Measurements from ENCODE around the gene WWOX. TPM values are rescaled to one million over a fixed set of nuclear protein-coding genes. Genes with fewer than 3 reads are reported as not detected.

The WWOX gene
- total RNA-seq, 3 donors from 2014 or later (not counting 1 experiment from before 2014, with no cell fraction given) = 21.0 to 29.8 (median 27.0) TPM

DNA sequence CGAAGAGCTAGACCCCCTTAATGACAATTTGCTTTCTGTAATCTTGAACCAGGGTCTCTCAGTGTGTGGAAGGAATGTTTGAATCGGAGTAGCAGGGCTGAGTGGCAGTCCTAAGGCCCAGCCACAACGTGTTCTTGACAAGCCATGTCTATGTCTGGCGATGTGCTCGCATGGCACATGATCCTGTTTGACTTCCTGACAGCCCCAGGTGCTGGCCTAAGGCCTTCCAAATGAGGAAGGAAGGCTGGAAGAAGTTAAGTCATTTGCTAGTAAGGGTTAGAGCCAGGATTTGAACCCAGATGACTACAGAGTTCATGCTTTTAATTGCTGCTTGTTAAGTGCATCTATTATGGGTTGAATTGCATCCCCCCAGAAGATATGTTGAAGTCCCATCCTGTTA, 1014.4 kb downstream of the WWOX start:
- no peak overlapping the region for H3K27ac Mint-ChIP-seq
- intact Hi-C loops (cut with micrococcal nuclease) = no loop called here
- Histone ChIP-seq H3K36me3 (ENCODE audit: control insufficient read depth, insufficient read depth, low read length) (no peaks in the 10 kb centered on the region), H3K4me1 (ENCODE audit: control insufficient read depth, insufficient read depth, low read length) (no peaks in the 10 kb centered on the region), H3K4me3 (ENCODE audit: low read length) (no peak overlapping the region), H3K9me3 (ENCODE audit: control insufficient read depth, insufficient read depth, low read length) (peaks cover 2% of the 10 kb centered on the region), H3K27me3 (ENCODE audit: control insufficient read depth, insufficient read depth, low read length) (no peaks in the 10 kb centered on the region), H3K27ac (ENCODE audit: low read length) (no peak overlapping the region)
- 80% methylated on average over 5 of the region's 5 CpGs for WGBS (ENCODE audit: insufficient coverage)
- no peak overlapping the region for H3K4me3 Mint-ChIP-seq
- DNase-seq (no peak), ATAC-seq (no peak)
- peaks cover 0 to 5% of the 10 kb centered on the region in 2 donors for H3K4me1 Mint-ChIP-seq
- H3K9me3 Mint-ChIP-seq = no peaks in the 10 kb centered on the region
- H3K36me3 Mint-ChIP-seq = no peaks in the 10 kb centered on the region
- TF ChIP-seq, protein P1, sequence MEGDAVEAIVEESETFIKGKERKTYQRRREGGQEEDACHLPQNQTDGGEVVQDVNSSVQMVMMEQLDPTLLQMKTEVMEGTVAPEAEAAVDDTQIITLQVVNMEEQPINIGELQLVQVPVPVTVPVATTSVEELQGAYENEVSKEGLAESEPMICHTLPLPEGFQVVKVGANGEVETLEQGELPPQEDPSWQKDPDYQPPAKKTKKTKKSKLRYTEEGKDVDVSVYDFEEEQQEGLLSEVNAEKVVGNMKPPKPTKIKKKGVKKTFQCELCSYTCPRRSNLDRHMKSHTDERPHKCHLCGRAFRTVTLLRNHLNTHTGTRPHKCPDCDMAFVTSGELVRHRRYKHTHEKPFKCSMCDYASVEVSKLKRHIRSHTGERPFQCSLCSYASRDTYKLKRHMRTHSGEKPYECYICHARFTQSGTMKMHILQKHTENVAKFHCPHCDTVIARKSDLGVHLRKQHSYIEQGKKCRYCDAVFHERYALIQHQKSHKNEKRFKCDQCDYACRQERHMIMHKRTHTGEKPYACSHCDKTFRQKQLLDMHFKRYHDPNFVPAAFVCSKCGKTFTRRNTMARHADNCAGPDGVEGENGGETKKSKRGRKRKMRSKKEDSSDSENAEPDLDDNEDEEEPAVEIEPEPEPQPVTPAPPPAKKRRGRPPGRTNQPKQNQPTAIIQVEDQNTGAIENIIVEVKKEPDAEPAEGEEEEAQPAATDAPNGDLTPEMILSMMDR (IDR thresholded peaks at IDR 0.05) = no peak
- no peaks in the 10 kb centered on the region for H3K27me3 Mint-ChIP-seq (ENCODE audit: low read depth in 2 of 2)

DNA sequence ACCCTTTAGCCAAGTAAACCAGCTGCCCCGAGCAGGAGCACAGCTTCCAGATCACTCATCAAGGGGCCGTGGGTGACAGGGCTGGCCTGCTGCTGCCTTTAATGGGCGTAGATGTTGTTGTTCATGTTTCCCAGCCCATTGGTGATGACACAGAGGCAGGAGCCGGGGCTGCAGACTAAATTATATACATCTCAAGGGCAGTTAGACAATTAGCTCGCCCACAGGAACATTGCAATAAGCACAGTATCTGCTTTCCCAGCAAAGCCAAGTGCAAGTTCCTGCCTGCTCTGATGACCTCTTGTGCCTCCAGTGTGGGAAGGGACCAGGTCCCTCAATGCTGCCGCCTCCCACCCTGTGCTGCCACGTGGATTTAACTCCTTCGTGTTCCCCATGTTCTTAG, 1015.3 kb downstream of the WWOX start:
- H3K4me3 ChIP-seq (ENCODE audit: low read length) = no peak overlapping the region
- no peaks in the 10 kb centered on the region for H3K27me3 ChIP-seq (ENCODE audit: control insufficient read depth, insufficient read depth, low read length)
- H3K36me3 ChIP-seq (ENCODE audit: control insufficient read depth, insufficient read depth, low read length) = no peaks in the 10 kb centered on the region
- no peak overlapping the region for H3K4me3 Mint-ChIP-seq
- H3K9me3 Mint-ChIP-seq = no peaks in the 10 kb centered on the region
- DNase-seq = no peak
- TF ChIP-seq, protein P1 (IDR thresholded peaks at IDR 0.05) = no peak
- no peak for ATAC-seq
- 91% methylated on average over 8 of the region's 8 CpGs for WGBS (ENCODE audit: insufficient coverage)
- H3K36me3 Mint-ChIP-seq = no peaks in the 10 kb centered on the region
- H3K27me3 Mint-ChIP-seq (ENCODE audit: low read depth in 2 of 2) = no peaks in the 10 kb centered on the region
- H3K27ac Mint-ChIP-seq = no peak overlapping the region
- no peaks in the 10 kb centered on the region for H3K4me1 ChIP-seq (ENCODE audit: control insufficient read depth, insufficient read depth, low read length)
- H3K9me3 ChIP-seq (ENCODE audit: control insufficient read depth, insufficient read depth, low read length) = peaks cover 2% of the 10 kb centered on the region
- peaks cover 0 to 5% of the 10 kb centered on the region in 2 donors for H3K4me1 Mint-ChIP-seq
- intact Hi-C loops (cut with micrococcal nuclease) = no loop called here
- H3K27ac ChIP-seq (ENCODE audit: low read length) = no peak overlapping the region

GRCh38 chr16:79121906-79122305, 1022.5 kb downstream of the WWOX start:
- intact Hi-C loops (cut with micrococcal nuclease) = no loop called here
- no peak overlapping the region for H3K27ac Mint-ChIP-seq
- Histone ChIP-seq H3K4me1 (ENCODE audit: control insufficient read depth, insufficient read depth, low read length) (no peaks in the 10 kb centered on the region), H3K27ac (ENCODE audit: low read length) (no peak overlapping the region), H3K27me3 (ENCODE audit: control insufficient read depth, insufficient read depth, low read length) (no peaks in the 10 kb centered on the region), H3K36me3 (ENCODE audit: control insufficient read depth, insufficient read depth, low read length) (no peaks in the 10 kb centered on the region), H3K4me3 (ENCODE audit: low read length) (no peak overlapping the region), H3K9me3 (ENCODE audit: control insufficient read depth, insufficient read depth, low read length) (peaks cover 2% of the 10 kb centered on the region)
- H3K9me3 Mint-ChIP-seq = no peaks in the 10 kb centered on the region
- DNase-seq = no peak
- no peaks in the 10 kb centered on the region for H3K4me1 Mint-ChIP-seq
- WGBS (ENCODE audit: insufficient coverage) = 93% methylated on average over 9 of the region's 12 CpGs
- no peaks in the 10 kb centered on the region for H3K36me3 Mint-ChIP-seq
- ATAC-seq = no peak
- no peak overlapping the region for H3K4me3 Mint-ChIP-seq
- no peaks in the 10 kb centered on the region for H3K27me3 Mint-ChIP-seq (ENCODE audit: low read depth in 2 of 2)
- TF ChIP-seq, protein P1 (IDR thresholded peaks at IDR 0.05) = no peak

DNA sequence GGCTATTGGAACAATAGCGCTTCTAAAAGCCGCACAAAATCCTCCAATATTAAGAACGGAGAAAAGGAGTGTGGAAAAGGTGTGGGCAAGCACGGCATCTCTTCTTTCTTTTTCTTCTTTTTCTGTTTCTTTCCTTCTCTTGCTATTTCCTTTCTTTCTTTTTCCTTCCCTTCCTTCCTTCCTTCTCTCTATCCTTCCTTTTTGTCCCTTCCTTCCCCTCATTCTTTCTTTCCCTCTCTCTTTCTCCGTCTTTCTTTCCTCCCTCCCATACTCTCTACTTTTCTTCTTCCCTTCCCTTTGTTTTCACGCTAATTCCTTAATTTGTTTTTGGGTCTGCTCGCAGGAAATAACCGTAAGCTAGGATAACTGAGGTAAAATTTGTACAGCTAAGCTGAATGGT, 1022.9 kb downstream of the WWOX start:
- Mint-ChIP-seq H3K4me3 (no peak overlapping the region), H3K27ac (no peak overlapping the region), H3K9me3 (no peaks in the 10 kb centered on the region), H3K27me3 (ENCODE audit: low read depth in 2 of 2) (no peaks in the 10 kb centered on the region), H3K4me1 (peaks cover 0 to 1% of the 10 kb centered on the region in 2 donors), H3K36me3 (no peaks in the 10 kb centered on the region)
- no peak overlapping the region for H3K27ac ChIP-seq (ENCODE audit: low read length)
- TF ChIP-seq, protein P1 (IDR thresholded peaks at IDR 0.05) = no peak
- 95% methylated on average over 7 of the region's 8 CpGs for WGBS (ENCODE audit: insufficient coverage)
- no peak for ATAC-seq
- peaks cover 2% of the 10 kb centered on the region for H3K9me3 ChIP-seq (ENCODE audit: control insufficient read depth, insufficient read depth, low read length)
- no peak overlapping the region for H3K4me3 ChIP-seq (ENCODE audit: low read length)
- no peak for DNase-seq
- H3K4me1 ChIP-seq (ENCODE audit: control insufficient read depth, insufficient read depth, low read length) = no peaks in the 10 kb centered on the region
- H3K36me3 ChIP-seq (ENCODE audit: control insufficient read depth, insufficient read depth, low read length) = no peaks in the 10 kb centered on the region
- H3K27me3 ChIP-seq (ENCODE audit: control insufficient read depth, insufficient read depth, low read length) = no peaks in the 10 kb centered on the region
- intact Hi-C loops (cut with micrococcal nuclease) = no loop called here

Measured in natural killer cell (primary cell).